ENCODE measurements around the gene TLR2. TPM values are rescaled to one million over a fixed set of nuclear protein-coding genes. Genes with fewer than 3 reads are reported as not detected.

TLR2 gene
- total and polyA plus RNA-seq, 2 of the 4 experiments (the other 2 are of a cell fraction) = under 0.01 to 0.03 TPM

DNA sequence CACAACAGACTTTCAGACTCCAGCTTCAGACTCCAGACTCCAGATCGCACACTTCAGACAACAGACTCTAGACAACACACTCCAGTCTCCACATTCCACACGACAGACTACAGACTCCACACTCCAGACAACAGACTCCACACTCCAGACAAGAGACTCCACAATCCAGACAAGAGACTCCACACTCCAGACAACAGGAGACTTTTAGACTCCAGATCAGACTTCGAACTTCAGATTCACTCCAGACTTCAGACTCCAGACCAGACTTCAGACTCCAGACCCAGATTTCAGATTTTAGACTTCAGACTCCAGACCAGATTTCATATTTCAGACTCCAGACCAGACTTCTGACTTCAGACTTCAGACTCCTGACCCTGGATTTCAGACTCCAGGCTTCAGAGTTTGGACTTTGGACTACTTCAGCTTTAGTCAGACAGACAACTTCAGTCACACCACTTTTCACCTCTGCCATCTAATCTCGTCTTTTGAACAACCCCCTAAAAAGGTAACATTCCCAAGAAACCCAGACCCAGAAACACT lies 29.0 kb upstream of the TLR2 start:
- POLR2A ChIA-PET (ENCODE audit: unreplicated experiment) = no interaction called here
- no peak for ATAC-seq (ENCODE audit: low read depth)
- Histone ChIP-seq H3K4me2 (ENCODE audit: low read depth, low read length) (no peak overlapping the region), H2BK15ac (ENCODE audit: low read depth, low read length) (no peak overlapping the region), H3K9me1 (ENCODE audit: insufficient read depth, low read length) (peaks cover 4% of the 10 kb centered on the region; the same call in 1 of the 2 replicates), H3K56ac (ENCODE audit: extremely low read depth, insufficient read depth, low read length) (no peak overlapping the region), H3K4me1 (ENCODE audit: control insufficient read depth, insufficient read depth, low read length) (no peaks in the 10 kb centered on the region), H3K4ac (ENCODE audit: low read depth, low read length) (no peak overlapping the region), H2BK5ac (ENCODE audit: low read depth, low read length, poor library complexity, severe bottlenecking) (no peak overlapping the region), H2AK9ac (replicated peaks; ENCODE audit: low read depth, low read length, poor library complexity) (no peak overlapping the region), H2AFZ (replicated peaks; ENCODE audit: low read length, poor library complexity) (no peak overlapping the region), H2AK5ac (ENCODE audit: low read depth, low read length) (no peak overlapping the region), H3K27ac (ENCODE audit: insufficient read depth, low read length) (no peak overlapping the region), H3K18ac (ENCODE audit: low read depth, low read length) (no peak overlapping the region), H2BK120ac (ENCODE audit: low read depth, low read length) (no peak overlapping the region), H3K14ac (replicated peaks; ENCODE audit: low read depth, low read length) (no peak overlapping the region), H4K8ac (ENCODE audit: low read depth in 2 of 2, low read length in 2 of 2) (no peak overlapping the region), H3K9ac (ENCODE audit: low read depth, low read length) (no peak overlapping the region), H4K91ac (ENCODE audit: insufficient read depth, low read depth, low read length) (no peak overlapping the region), H3K9me3 (ENCODE audit: control insufficient read depth, insufficient read depth, low read length) (no peaks in the 10 kb centered on the region), H3K27me3 (ENCODE audit: control insufficient read depth, insufficient read depth, low read length) (peaks cover 12% of the 10 kb centered on the region), H3K79me1 (ENCODE audit: low read depth in 1 of 2, low read length in 2 of 2) (no peaks in the 10 kb centered on the region), H3K4me3 (ENCODE audit: insufficient read depth, low read depth, low read length) (no peak overlapping the region), H2BK20ac (ENCODE audit: low read depth, low read length) (no peak overlapping the region), H4K20me1 (ENCODE audit: insufficient read depth, low read length) (no peaks in the 10 kb centered on the region), H3K36me3 (ENCODE audit: control insufficient read depth, insufficient read depth, low read length) (no peaks in the 10 kb centered on the region), H3K23ac (ENCODE audit: low read depth, low read length) (no peak overlapping the region), H4K5ac (ENCODE audit: low read depth, low read length) (no peak overlapping the region)
- in situ Hi-C loops (cut with MboI; ENCODE audit: low sequenced_read_pairs) = no loop called here
- no peak for DNase-seq
- CTCF ChIA-PET = no interaction called here
- no peak for TF ChIP-seq RFX5 (IDR thresholded peaks at IDR 0.05; ENCODE audit: low read depth, low read length)
- no peak for TF ChIP-seq RAD21 (IDR thresholded peaks at IDR 0.05; ENCODE audit: low read length)
- no peak for TF ChIP-seq MAZ (IDR thresholded peaks at IDR 0.05; ENCODE audit: borderline replicate concordance, low read depth, low read length)
- no peak for TF ChIP-seq MXI1 (IDR thresholded peaks at IDR 0.05; ENCODE audit: borderline replicate concordance, low read depth, low read length)
- TF ChIP-seq, protein P1, sequence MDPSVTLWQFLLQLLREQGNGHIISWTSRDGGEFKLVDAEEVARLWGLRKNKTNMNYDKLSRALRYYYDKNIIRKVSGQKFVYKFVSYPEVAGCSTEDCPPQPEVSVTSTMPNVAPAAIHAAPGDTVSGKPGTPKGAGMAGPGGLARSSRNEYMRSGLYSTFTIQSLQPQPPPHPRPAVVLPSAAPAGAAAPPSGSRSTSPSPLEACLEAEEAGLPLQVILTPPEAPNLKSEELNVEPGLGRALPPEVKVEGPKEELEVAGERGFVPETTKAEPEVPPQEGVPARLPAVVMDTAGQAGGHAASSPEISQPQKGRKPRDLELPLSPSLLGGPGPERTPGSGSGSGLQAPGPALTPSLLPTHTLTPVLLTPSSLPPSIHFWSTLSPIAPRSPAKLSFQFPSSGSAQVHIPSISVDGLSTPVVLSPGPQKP (IDR thresholded peaks at IDR 0.05; ENCODE audit: borderline replicate concordance, low read depth, low read length) = no peak
- no peak for TF ChIP-seq CEBPB (IDR thresholded peaks at IDR 0.05; ENCODE audit: low read depth, low read length)
- no peak for TF ChIP-seq FOS (IDR thresholded peaks at IDR 0.05; ENCODE audit: low read depth, low read length)
- TF ChIP-seq BHLHE40 (IDR thresholded peaks at IDR 0.05; ENCODE audit: low read depth, low read length) = no peak
- no peak for TF ChIP-seq NFE2L2 (IDR thresholded peaks at IDR 0.05; ENCODE audit: low read depth, low read length)
- no peak for TF ChIP-seq POLR2A (IDR thresholded peaks at IDR 0.05; ENCODE audit: low read depth, low read length)
- no peak for TF ChIP-seq CHD1 (IDR thresholded peaks at IDR 0.05; ENCODE audit: low read depth, low read length)
- TF ChIP-seq SMC3 (IDR thresholded peaks at IDR 0.05; ENCODE audit: low read depth, low read length) = no peak
- TF ChIP-seq USF2 (IDR thresholded peaks at IDR 0.05; ENCODE audit: low read depth, low read length) = no peak
- TF ChIP-seq MAFK (IDR thresholded peaks at IDR 0.05; ENCODE audit: low read depth, low read length) = no peak
- no peak for TF ChIP-seq CTCF (conservative IDR thresholded peaks at IDR 0.05; ENCODE audit: low read depth, low read length)
- TF ChIP-seq RCOR1 (IDR thresholded peaks at IDR 0.05; ENCODE audit: insufficient replicate concordance, low read length) = no peak
- WGBS, 2 experiments (ENCODE audit: extremely low coverage in 2 of 2, insufficient read length in 1 of 2) = 100% methylated on average over 1 of the region's 4 CpGs; no CpG with 5 or more reads in 1 of the 2 experiments
- dilution Hi-C loops (cut with HindIII; ENCODE audit: low sequenced_read_pairs, unreplicated experiment) = no loop called here
- intact Hi-C loops (cut with micrococcal nuclease) = no loop called here
- BruUV-seq (replicated peaks) = no TSS peak

Data from IMR-90 (cell line).